H9 (cell line): ENCODE measurements around the gene CDH4. TPM values are rescaled to one million over a fixed set of nuclear protein-coding genes. Genes with fewer than 3 reads are reported as not detected.

ENCODE experiments used
- DNase-seq: peaks from one replicate; pipeline ENCODE4 v3.0.0-alpha.2; 2017
- H2AFZ ChIP-seq: one replicate; pipeline ENCODE4 v1.6.1; 2013; ENCODE audit warnings: mild to moderate bottlenecking, low read length, control low read depth, moderate library complexity
- H2AK5ac ChIP-seq: 2 replicates; pipeline ENCODE4 v1.6.1; 2013; ENCODE audit warnings: low read length, control low read depth, mixed read lengths; ENCODE audit not compliant: insufficient read length
- H2BK120ac ChIP-seq: one replicate; pipeline ENCODE4 v1.6.1; 2013; ENCODE audit warnings: low read depth, mild to moderate bottlenecking, low read length, control low read depth, inconsistent platforms; ENCODE audit not compliant: poor library complexity, severe bottlenecking
- H2BK12ac ChIP-seq: 2 replicates; pipeline ENCODE4 v1.6.1; 2013; ENCODE audit warnings: low read length, control low read depth, mixed read lengths, low read depth; ENCODE audit not compliant: insufficient read length
- H2BK15ac ChIP-seq: 2 replicates; pipeline ENCODE4 v1.6.1; 2013; ENCODE audit warnings: low read depth, low read length, control low read depth
- H2BK20ac ChIP-seq: one replicate; pipeline ENCODE4 v1.6.1; 2013; ENCODE audit warnings: low read depth, mild to moderate bottlenecking, low read length, control low read depth, inconsistent platforms; ENCODE audit not compliant: poor library complexity, severe bottlenecking
- H2BK5ac ChIP-seq: 2 replicates; pipeline ENCODE4 v1.6.1; 2013; ENCODE audit warnings: low read length, control low read depth, mixed read lengths; ENCODE audit not compliant: insufficient read length
- H3K14ac ChIP-seq: 2 replicates; pipeline ENCODE4 v1.6.1; 2013; ENCODE audit warnings: low read length, control low read depth; ENCODE audit not compliant: insufficient read depth
- H3K18ac ChIP-seq: 2 replicates; pipeline ENCODE4 v1.6.1; 2013; ENCODE audit warnings: low read depth, mild to moderate bottlenecking, mixed read lengths, low read length, control low read depth; ENCODE audit not compliant: insufficient read length
- H3K23ac ChIP-seq: 2 replicates; pipeline ENCODE4 v1.6.1; 2013; ENCODE audit warnings: low read length, control low read depth, mixed read lengths, low read depth; ENCODE audit not compliant: insufficient read length
- H3K23me2 ChIP-seq: 2 replicates; pipeline ENCODE4 v1.6.1; 2013; ENCODE audit warnings: low read depth, mild to moderate bottlenecking, mixed read lengths, low read length, control low read depth; ENCODE audit not compliant: insufficient read length, poor library complexity, severe bottlenecking
- H3K27ac ChIP-seq: 2 replicates; pipeline ENCODE4 v1.5.1; 2013; ENCODE audit warnings: low read length, control low read depth, mixed read lengths, low read depth; ENCODE audit not compliant: insufficient read length
- H3K27me3 ChIP-seq: 2 replicates; pipeline ENCODE4 v1.6.1; 2013; ENCODE audit warnings: low read length, control low read depth, inconsistent platforms; ENCODE audit not compliant: insufficient read depth
- H3K4ac ChIP-seq: 2 replicates; pipeline ENCODE4 v1.6.1; 2013; ENCODE audit warnings: low read depth, mild to moderate bottlenecking, control low read depth, inconsistent platforms, low read length, moderate library complexity
- H3K4me1 ChIP-seq: 2 replicates; pipeline ENCODE4 v1.6.1; 2013; ENCODE audit warnings: low read length, control low read depth, inconsistent platforms; ENCODE audit not compliant: insufficient read depth
- H3K4me2 ChIP-seq: 2 replicates; pipeline ENCODE4 v1.6.1; 2013; ENCODE audit warnings: low read length, control low read depth, mixed read lengths; ENCODE audit not compliant: insufficient read length, insufficient read depth
- H3K56ac ChIP-seq: 2 replicates; pipeline ENCODE4 v1.6.1; 2013; ENCODE audit warnings: low read depth, mild to moderate bottlenecking, mixed read lengths, low read length, control low read depth; ENCODE audit not compliant: insufficient read length
- H3K79me1 ChIP-seq: 2 replicates; pipeline ENCODE4 v1.6.1; 2013; ENCODE audit warnings: low read depth, mild to moderate bottlenecking, moderate library complexity, low read length, control low read depth, inconsistent platforms; ENCODE audit not compliant: insufficient read depth, poor library complexity, severe bottlenecking
- H3K79me2 ChIP-seq: 2 replicates; pipeline ENCODE4 v1.6.1; 2013; ENCODE audit warnings: low read length, control low read depth, inconsistent platforms; ENCODE audit not compliant: insufficient read depth
- H3K9ac ChIP-seq: 2 replicates; pipeline ENCODE4 v1.6.1; 2013; ENCODE audit warnings: low read length, control low read depth, mixed read lengths; ENCODE audit not compliant: insufficient read length; ENCODE audit errors: extremely low read depth
- H3K9me3 ChIP-seq: one replicate; pipeline ENCODE4 v1.6.1; 2013; ENCODE audit warnings: low read depth, low read length, inconsistent platforms; ENCODE audit not compliant: control insufficient read depth
- H3T11ph ChIP-seq: one replicate; pipeline ENCODE4 v1.6.1; 2013; ENCODE audit warnings: mild to moderate bottlenecking, low read length, control low read depth, inconsistent platforms
- H4K20me1 ChIP-seq: one replicate; pipeline ENCODE4 v1.6.1; 2013; ENCODE audit not compliant: control insufficient read depth, insufficient read length, insufficient read depth
- H4K5ac ChIP-seq: 2 replicates; pipeline ENCODE4 v1.6.1; 2013; ENCODE audit warnings: low read depth, mild to moderate bottlenecking, mixed read lengths, low read length, control low read depth; ENCODE audit not compliant: insufficient read length
- H4K8ac ChIP-seq: replicated peaks from 2 replicates; pipeline ENCODE4 v1.6.1; 2013; ENCODE audit warnings: low read length, control low read depth, mixed read lengths, low read depth; ENCODE audit not compliant: insufficient read length
- H4K91ac ChIP-seq: 2 replicates; pipeline ENCODE4 v1.6.1; 2013; ENCODE audit warnings: low read depth, mild to moderate bottlenecking, moderate library complexity, mixed read lengths, low read length, control low read depth; ENCODE audit not compliant: insufficient read length
- H3K27ac Mint-ChIP-seq, 3 experiments: 2 replicates in 2 of 3; 3 replicates in 1 of 3; pipeline ENCODE4 v1.8.0; 2020 to 2021; ENCODE audit warnings: mixed read lengths in 3 of 3, mild to moderate bottlenecking in 1 of 3, moderate library complexity in 1 of 3
- H3K27me3 Mint-ChIP-seq: 2 replicates; pipeline ENCODE4 v1.8.0; 2021; ENCODE audit warnings: low read depth, mild to moderate bottlenecking, moderate library complexity, mixed read lengths
- H3K36me3 Mint-ChIP-seq, 3 experiments: 2 replicates in 2 of 3; 3 replicates in 1 of 3; pipeline ENCODE4 v1.8.0; 2020 to 2021; ENCODE audit warnings: low read depth in 3 of 3, mixed read lengths in 3 of 3; ENCODE audit not compliant: insufficient read depth in 1 of 3
- H3K4me1 Mint-ChIP-seq, 2 experiments: 2 replicates each; pipeline ENCODE4 v1.8.0; 2020; ENCODE audit warnings: mixed read lengths in 2 of 2
- H3K4me3 Mint-ChIP-seq, 2 experiments: 2 replicates in 1 of 2; 3 replicates in 1 of 2; pipeline ENCODE4 v1.8.0; 2020 to 2021; ENCODE audit warnings: mild to moderate bottlenecking in 2 of 2, mixed read lengths in 2 of 2, moderate library complexity in 1 of 2
- H3K9me3 Mint-ChIP-seq, 2 experiments: 2 replicates in 1 of 2; 3 replicates in 1 of 2; pipeline ENCODE4 v1.8.0; 2020; ENCODE audit warnings: mild to moderate bottlenecking in 2 of 2, mixed read lengths in 2 of 2, moderate library complexity in 1 of 2
- WGBS: extraction: QIAGEN DNeasy Blood & Tissue Kit; methylation state at CpG from one replicate; pipeline ENCODE4 v1.1.7; 2013; ENCODE audit warnings: missing lambda C conversion rate, low lambda C conversion rate, mixed read lengths; ENCODE audit not compliant: insufficient read length; ENCODE audit errors: extremely low coverage; 5-methylcytosine and 5-hydroxymethylcytosine counted together
- total RNA-seq: library from RNA; stranded (reverse); gene quantifications from 2 replicates; pipeline ENCODE4 v1.2.1, GENCODE V29; 2021
- TF ChIP-seq, protein P1 (sequence below): fragments of 200-600 bp; sonication (generic); conservative IDR thresholded peaks from 3 replicates; pipeline ENCODE4 v1.8.0; 2021; ENCODE audit warnings: antibody characterized with exemption, mild to moderate bottlenecking

The CDH4 gene
- total RNA-seq, 1 experiment from 2014 or later: 3.0 TPM

DNA sequence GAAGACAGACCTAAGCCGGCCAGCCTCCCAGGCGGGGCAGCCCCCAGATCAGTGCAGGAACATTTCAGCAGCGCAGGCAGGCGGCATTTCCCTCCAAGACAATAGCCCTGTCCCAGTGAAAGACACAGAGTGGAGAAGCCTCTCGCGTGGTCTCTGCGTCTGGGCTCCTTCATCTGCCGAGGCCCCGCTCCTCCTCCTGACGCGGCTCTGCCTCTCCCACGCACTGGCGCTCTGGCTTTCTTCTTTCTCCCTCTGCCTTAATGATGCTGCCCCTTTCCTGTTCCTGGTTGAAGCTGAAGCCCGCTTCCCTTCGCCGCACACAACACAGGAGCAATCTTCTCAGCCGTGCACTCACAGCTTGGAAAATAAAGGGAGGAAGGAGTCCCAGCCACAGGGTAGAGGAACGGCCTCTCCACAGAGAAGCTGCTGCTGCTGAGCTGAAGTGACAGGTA lies 347.5 kb downstream of the CDH4 start:
- Histone ChIP-seq H3K56ac (no peak overlapping the region), H4K20me1 (no peaks in the 10 kb centered on the region), H2AK5ac (no peak overlapping the region), H4K5ac (no peak overlapping the region), H3K23ac (no peak overlapping the region), H2BK20ac (no peak overlapping the region), H3K9ac (no peak overlapping the region), H3K23me2 (no peaks in the 10 kb centered on the region), H3K79me1 (no peaks in the 10 kb centered on the region), H3K27ac (no peak overlapping the region), H3K4ac (no peak overlapping the region), H3K14ac (no peak overlapping the region; the same call in 1 of the 2 replicates), H3K4me1 (no peaks in the 10 kb centered on the region), H4K91ac (no peak overlapping the region), H2BK15ac (no peak overlapping the region), H2BK120ac (no peak overlapping the region), H3K27me3 (no peaks in the 10 kb centered on the region), H3T11ph (no peak overlapping the region), H3K4me2 (no peak overlapping the region), H2BK5ac (no peak overlapping the region), H3K18ac (no peak overlapping the region), H2BK12ac (no peak overlapping the region), H2AFZ (no peak overlapping the region), H4K8ac (no peak overlapping the region), H3K9me3 (peaks cover 6% of the 10 kb centered on the region), H3K79me2 (no peaks in the 10 kb centered on the region)
- Mint-ChIP-seq H3K36me3 (peaks cover 10 to 19% (median 18%) of the 10 kb centered on the region in 3 experiments), H3K27ac (no peak overlapping the region; a peak in 1 of 7 replicates), H3K4me3 (no peak overlapping the region), H3K4me1 (no peaks in the 10 kb centered on the region), H3K27me3 (peaks cover 43% of the 10 kb centered on the region), H3K9me3 (peaks cover 28 to 41% of the 10 kb centered on the region in 2 experiments)
- DNase-seq: no peak
- TF ChIP-seq, protein P1, sequence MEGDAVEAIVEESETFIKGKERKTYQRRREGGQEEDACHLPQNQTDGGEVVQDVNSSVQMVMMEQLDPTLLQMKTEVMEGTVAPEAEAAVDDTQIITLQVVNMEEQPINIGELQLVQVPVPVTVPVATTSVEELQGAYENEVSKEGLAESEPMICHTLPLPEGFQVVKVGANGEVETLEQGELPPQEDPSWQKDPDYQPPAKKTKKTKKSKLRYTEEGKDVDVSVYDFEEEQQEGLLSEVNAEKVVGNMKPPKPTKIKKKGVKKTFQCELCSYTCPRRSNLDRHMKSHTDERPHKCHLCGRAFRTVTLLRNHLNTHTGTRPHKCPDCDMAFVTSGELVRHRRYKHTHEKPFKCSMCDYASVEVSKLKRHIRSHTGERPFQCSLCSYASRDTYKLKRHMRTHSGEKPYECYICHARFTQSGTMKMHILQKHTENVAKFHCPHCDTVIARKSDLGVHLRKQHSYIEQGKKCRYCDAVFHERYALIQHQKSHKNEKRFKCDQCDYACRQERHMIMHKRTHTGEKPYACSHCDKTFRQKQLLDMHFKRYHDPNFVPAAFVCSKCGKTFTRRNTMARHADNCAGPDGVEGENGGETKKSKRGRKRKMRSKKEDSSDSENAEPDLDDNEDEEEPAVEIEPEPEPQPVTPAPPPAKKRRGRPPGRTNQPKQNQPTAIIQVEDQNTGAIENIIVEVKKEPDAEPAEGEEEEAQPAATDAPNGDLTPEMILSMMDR: no peak
- no CpG with 5 or more reads among the region's 18 CpGs for WGBS
